A673 (cell line): Measurements from ENCODE around the gene CLEC16A. TPM values are rescaled to one million over a fixed set of nuclear protein-coding genes. Genes with fewer than 3 reads are reported as not detected.

Source experiments
- BruUV-seq: library from RNA; stranded (reverse); fragments of 400-500 nt; replicated peaks from 2 replicates; lab custom pipeline; 2021; lab: Mats Ljungman, UMichigan
- CTCF ChIA-PET: fragments of 300-600 bp; sonication (Branson Sonifier 250); formaldehyde crosslinking; loops from one replicate; lab custom pipeline; 2022; ENCODE audit warnings: antibody characterized with exemption; lab: Charles Lee
- POLR2A ChIA-PET: fragments of 300-600 bp; sonication (Branson Sonifier 250); formaldehyde crosslinking; loops from one replicate; lab custom pipeline; 2022; ENCODE audit warnings: antibody characterized with exemption; ENCODE audit not compliant: low non-redundant PET; lab: Charles Lee
- DNase-seq: peaks from one replicate; pipeline ENCODE4 v3.0.0-alpha.2; 2015; ENCODE audit warnings: low spot score
- H3K27ac ChIP-seq: fragments of 200-600 bp; sonication (generic); 2 replicates; pipeline ENCODE4 v1.5.1; 2016; ENCODE audit warnings: mixed run types, low read depth, mild to moderate bottlenecking, mixed read lengths, antibody characterized with exemption, low read length; ENCODE audit not compliant: poor library complexity, severe bottlenecking
- H3K27me3 ChIP-seq: fragments of 200-600 bp; sonication (generic); replicated peaks from 2 replicates; pipeline ENCODE4 v1.6.1; 2017; ENCODE audit warnings: mixed run types, low read depth, mild to moderate bottlenecking, mixed read lengths, antibody characterized with exemption, low read length; ENCODE audit not compliant: insufficient read depth, poor library complexity
- H3K36me3 ChIP-seq: fragments of 200-600 bp; sonication (generic); 2 replicates; pipeline ENCODE4 v1.6.1; 2016; ENCODE audit warnings: mixed run types, mild to moderate bottlenecking, mixed read lengths, antibody characterized with exemption, low read length; ENCODE audit not compliant: insufficient read depth, poor library complexity, severe bottlenecking
- H3K4me1 ChIP-seq: fragments of 200-600 bp; sonication (generic); 2 replicates; pipeline ENCODE4 v1.6.1; 2017; ENCODE audit warnings: mixed run types, mild to moderate bottlenecking, mixed read lengths, antibody characterized with exemption, low read length; ENCODE audit not compliant: insufficient read depth, poor library complexity, severe bottlenecking
- H3K4me3 ChIP-seq: fragments of 200-600 bp; sonication (generic); 2 replicates; pipeline ENCODE4 v1.5.1; 2016; ENCODE audit warnings: low read depth, mixed run types, mild to moderate bottlenecking, mixed read lengths, low read length; ENCODE audit not compliant: poor library complexity, severe bottlenecking
- H3K9me3 ChIP-seq: fragments of 200-600 bp; sonication (generic); 2 replicates; pipeline ENCODE4 v1.6.1; 2016; ENCODE audit warnings: mixed run types, low read depth, mild to moderate bottlenecking, mixed read lengths, antibody characterized with exemption, low read length; ENCODE audit not compliant: poor library complexity, severe bottlenecking
- CTCF ChIP-seq: fragments of 300-800, 200-600 bp; sonication (generic); conservative IDR thresholded peaks from 2 replicates; pipeline ENCODE4 v1.5.1; 2017; ENCODE audit warnings: low read depth, mild to moderate bottlenecking, antibody characterized with exemption, low read length, moderate library complexity, mixed read lengths
- EZH2 ChIP-seq: fragments of 200-600 bp; sonication (generic); IDR thresholded peaks from 2 replicates; pipeline ENCODE4 v1.6.1; 2017; ENCODE audit warnings: borderline replicate concordance, low read depth, mild to moderate bottlenecking, mixed read lengths, antibody characterized with exemption, low read length; ENCODE audit not compliant: poor library complexity, severe bottlenecking
- intact Hi-C: fragments of 100-400 bp; cut with micrococcal nuclease; formaldehyde crosslinking; loops from one replicate; pipeline ENCODE4 v1.10.0; 2022; ENCODE audit not compliant: unreplicated experiment
- total RNA-seq: library from RNA; stranded (reverse); gene quantifications from 2 replicates; pipeline ENCODE4 v1.2.3, GENCODE V29; 2021

The CLEC16A gene
- total RNA-seq, 1 experiment from 2014 or later, result 23.4 TPM

- CTCF ChIA-PET, result no interaction called here
- Histone ChIP-seq H3K9me3 (no peaks in the 10 kb centered on the region), H3K4me3 (no peak overlapping the region), H3K36me3 (no peaks in the 10 kb centered on the region), H3K4me1 (peaks cover 10% of the 10 kb centered on the region), H3K27ac (no peak overlapping the region), H3K27me3 (no peaks in the 10 kb centered on the region)
- BruUV-seq, result no TSS peak
- intact Hi-C loops, result no loop called here
- TF ChIP-seq CTCF (no peak), EZH2 (no peak)
- POLR2A ChIA-PET, result interaction anchor here (0.7 kb wide), 1 partner anchor 122 kb away, joined by 10 read pairs; no protein-coding TSS in a partner anchor
- no peak for DNase-seq
These were observed 146.8 kb downstream of the CLEC16A start for GRCh38 chr16:11091021-11091785.

GRCh38 chr16:11092788-11093571 is 148.6 kb downstream of the CLEC16A start:
- H3K4me3 ChIP-seq, result no peak overlapping the region
- no peak overlapping the region for H3K27ac ChIP-seq
- CTCF ChIA-PET, result interaction anchor here (0.6 kb wide), 1 partner anchor 163 kb away, joined by 4 read pairs; no protein-coding TSS in a partner anchor
- H3K27me3 ChIP-seq, result no peaks in the 10 kb centered on the region
- BruUV-seq, result no TSS peak
- H3K4me1 ChIP-seq, result peaks cover 14% of the 10 kb centered on the region
- DNase-seq, result no peak
- H3K36me3 ChIP-seq, result no peaks in the 10 kb centered on the region
- TF ChIP-seq EZH2, result no peak
- no peak for TF ChIP-seq CTCF
- POLR2A ChIA-PET, result no interaction called here
- intact Hi-C loops, result no loop called here
- H3K9me3 ChIP-seq, result no peaks in the 10 kb centered on the region

DNA sequence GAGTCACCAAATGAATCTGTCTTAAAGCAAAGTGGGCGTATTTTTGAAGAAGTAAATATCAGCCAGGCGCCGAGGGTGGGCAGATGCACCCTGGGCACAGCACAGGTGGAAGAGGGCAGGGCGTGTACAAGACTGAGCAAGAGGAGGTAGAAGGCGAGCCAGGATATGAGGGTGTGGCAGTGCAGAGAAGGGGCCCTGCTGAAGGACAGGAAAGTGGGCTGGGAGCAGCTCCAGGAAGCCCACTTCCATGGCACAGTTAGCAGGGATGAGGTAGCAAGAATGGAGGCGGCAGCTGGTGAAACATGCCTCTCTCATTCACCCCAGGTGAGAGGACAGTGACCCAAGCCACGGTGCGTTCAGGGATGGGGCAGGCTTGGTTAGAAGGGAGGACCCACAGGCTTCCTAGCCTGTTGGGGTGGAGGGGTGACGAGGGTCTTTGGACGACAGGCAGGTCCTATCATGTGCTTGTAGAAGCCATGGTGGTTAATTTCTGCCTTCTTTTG is 149.3 kb downstream of the CLEC16A start:
- H3K27ac ChIP-seq, result no peak overlapping the region
- H3K4me3 ChIP-seq, result no peak overlapping the region
- TF ChIP-seq CTCF (no peak), EZH2 (no peak)
- no peak for DNase-seq
- H3K27me3 ChIP-seq, result no peaks in the 10 kb centered on the region
- H3K9me3 ChIP-seq, result no peaks in the 10 kb centered on the region
- ChIA-PET POLR2A (no interaction called here), CTCF (no interaction called here)
- peaks cover 14% of the 10 kb centered on the region for H3K4me1 ChIP-seq
- intact Hi-C loops, result no loop called here
- H3K36me3 ChIP-seq, result no peaks in the 10 kb centered on the region
- no TSS peak for BruUV-seq
